ENCODE results near the gene MAP4K4.

The MAP4K4 gene

GRCh38 chr2:101827246-101827645, 129.7 kb downstream of the MAP4K4 start:
- ATAC-seq (replicated peaks) (no peak), DNase-seq (no peak)
- Mint-ChIP-seq H3K27ac (peak overlapping the region; percentile 42), H3K36me3 (peaks cover 48 to 54% of the 10 kb centered on the region in 2 donors), H3K4me3 (no peak overlapping the region), H3K9me3 (peaks cover 4% of the 10 kb centered on the region in 2 donors), H3K4me1 (peaks cover 57 to 79% of the 10 kb centered on the region in 2 donors), H3K27me3 (no peaks in the 10 kb centered on the region)

- peaks cover 48 to 57% of the 10 kb centered on the region in 2 donors for H3K36me3 Mint-ChIP-seq
- peaks cover 48 to 69% of the 10 kb centered on the region in 2 donors for H3K4me1 Mint-ChIP-seq
- peaks cover 4% of the 10 kb centered on the region in 2 donors for H3K9me3 Mint-ChIP-seq
- peak overlapping the region; percentile 77 for H3K27ac Mint-ChIP-seq
- DNase-seq, result no peak
- no peaks in the 10 kb centered on the region for H3K27me3 Mint-ChIP-seq
- ATAC-seq (replicated peaks), result no peak
- H3K4me3 Mint-ChIP-seq, result peak overlapping the region in 1 of 2 donors; percentile 15
Observed at GRCh38 chr2:101828257-101828656, 130.8 kb downstream of the MAP4K4 start.

- H3K27me3 Mint-ChIP-seq, result no peaks in the 10 kb centered on the region
- H3K27ac Mint-ChIP-seq, result peak overlapping the region; percentile 77
- H3K4me1 Mint-ChIP-seq, result peaks cover 43 to 64% of the 10 kb centered on the region in 2 donors
- H3K4me3 Mint-ChIP-seq, result no peak overlapping the region
- DNase-seq, result no peak
- peaks cover 4% of the 10 kb centered on the region in 2 donors for H3K9me3 Mint-ChIP-seq
- H3K36me3 Mint-ChIP-seq, result peaks cover 43 to 57% of the 10 kb centered on the region in 2 donors
- ATAC-seq (replicated peaks), result peak in 1 of 2 donors; percentile 52
Observed at GRCh38 chr2:101828673-101829334, 131.3 kb downstream of the MAP4K4 start.

GRCh38 chr2:101829429-101829828, 131.9 kb downstream of the MAP4K4 start:
- peak; percentile 37 to 64 for ATAC-seq (replicated peaks)
- peak overlapping the region; percentile 11 to 64 for H3K4me3 Mint-ChIP-seq
- H3K9me3 Mint-ChIP-seq, result peaks cover 4% of the 10 kb centered on the region in 2 donors
- peaks cover 45 to 61% of the 10 kb centered on the region in 2 donors for H3K36me3 Mint-ChIP-seq
- peaks cover 43 to 61% of the 10 kb centered on the region in 2 donors for H3K4me1 Mint-ChIP-seq
- H3K27ac Mint-ChIP-seq, result peak overlapping the region; percentile 77
- peak; percentile 12 for DNase-seq
- no peaks in the 10 kb centered on the region for H3K27me3 Mint-ChIP-seq

- H3K4me1 Mint-ChIP-seq, result peaks cover 43 to 61% of the 10 kb centered on the region in 2 donors
- H3K9me3 Mint-ChIP-seq, result peaks cover 4% of the 10 kb centered on the region in 2 donors
- ATAC-seq (replicated peaks) (peak in 1 of 2 donors; percentile 17), DNase-seq (no peak)
- H3K4me3 Mint-ChIP-seq, result peak overlapping the region; percentile 11 to 64
- no peaks in the 10 kb centered on the region for H3K27me3 Mint-ChIP-seq
- H3K27ac Mint-ChIP-seq, result peak overlapping the region; percentile 77
- H3K36me3 Mint-ChIP-seq, result peaks cover 46 to 58% of the 10 kb centered on the region in 2 donors
Observed at GRCh38 chr2:101830146-101830545, 132.6 kb downstream of the MAP4K4 start.

GRCh38 chr2:101830555-101830954, 133.0 kb downstream of the MAP4K4 start:
- ATAC-seq (replicated peaks), result peak; percentile 67 to 85
- Mint-ChIP-seq H3K4me3 (peak overlapping the region; percentile 45 to 48), H3K27me3 (no peaks in the 10 kb centered on the region), H3K4me1 (peaks cover 43 to 60% of the 10 kb centered on the region in 2 donors), H3K9me3 (peaks cover 4% of the 10 kb centered on the region in 2 donors), H3K27ac (peak overlapping the region; percentile 77), H3K36me3 (peaks cover 46 to 56% of the 10 kb centered on the region in 2 donors)
- DNase-seq, result peak; percentile 21

- ATAC-seq (replicated peaks) (peak; percentile 76 to 78), DNase-seq (peak; percentile 52)
- Mint-ChIP-seq H3K36me3 (peaks cover 48 to 57% of the 10 kb centered on the region in 2 donors), H3K27me3 (no peaks in the 10 kb centered on the region), H3K4me3 (peak overlapping the region; percentile 39 to 43), H3K27ac (peak overlapping the region; percentile 77), H3K9me3 (peaks cover 4% of the 10 kb centered on the region in 2 donors), H3K4me1 (peaks cover 43 to 54% of the 10 kb centered on the region in 2 donors)
Observed at GRCh38 chr2:101831351-101831865, 133.9 kb downstream of the MAP4K4 start.

GRCh38 chr2:101832114-101832513, 134.6 kb downstream of the MAP4K4 start:
- peaks cover 39 to 53% of the 10 kb centered on the region in 2 donors for H3K4me1 Mint-ChIP-seq
- no peaks in the 10 kb centered on the region for H3K27me3 Mint-ChIP-seq
- ATAC-seq (replicated peaks), result no peak
- no peak for DNase-seq
- H3K9me3 Mint-ChIP-seq, result peaks cover 4% of the 10 kb centered on the region in 2 donors
- no peak overlapping the region for H3K4me3 Mint-ChIP-seq
- no peak overlapping the region for H3K27ac Mint-ChIP-seq
- peaks cover 47 to 56% of the 10 kb centered on the region in 2 donors for H3K36me3 Mint-ChIP-seq

GRCh38 chr2:101833890-101834523, 136.5 kb downstream of the MAP4K4 start:
- no peak overlapping the region for H3K27ac Mint-ChIP-seq
- no peaks in the 10 kb centered on the region for H3K27me3 Mint-ChIP-seq
- H3K9me3 Mint-ChIP-seq, result peaks cover 4% of the 10 kb centered on the region in 2 donors
- H3K4me1 Mint-ChIP-seq, result peaks cover 30 to 37% of the 10 kb centered on the region in 2 donors
- H3K4me3 Mint-ChIP-seq, result no peak overlapping the region
- DNase-seq (no peak), ATAC-seq (replicated peaks) (no peak)
- H3K36me3 Mint-ChIP-seq, result peaks cover 50 to 62% of the 10 kb centered on the region in 2 donors

- H3K27me3 Mint-ChIP-seq, result no peaks in the 10 kb centered on the region
- no peak overlapping the region for H3K4me3 Mint-ChIP-seq
- peaks cover 44 to 66% of the 10 kb centered on the region in 2 donors for H3K36me3 Mint-ChIP-seq
- H3K27ac Mint-ChIP-seq, result no peak overlapping the region
- DNase-seq (no peak), ATAC-seq (replicated peaks) (no peak)
- H3K4me1 Mint-ChIP-seq, result peaks cover 11 to 19% of the 10 kb centered on the region in 2 donors
- H3K9me3 Mint-ChIP-seq, result no peaks in the 10 kb centered on the region
Observed at GRCh38 chr2:101837354-101837753, 139.8 kb downstream of the MAP4K4 start.

- Mint-ChIP-seq H3K4me1 (peaks cover 12 to 20% of the 10 kb centered on the region in 2 donors), H3K9me3 (no peaks in the 10 kb centered on the region), H3K36me3 (peaks cover 58 to 76% of the 10 kb centered on the region in 2 donors), H3K4me3 (no peak overlapping the region), H3K27me3 (no peaks in the 10 kb centered on the region), H3K27ac (peak overlapping the region; percentile 70)
- no peak for ATAC-seq (replicated peaks)
- DNase-seq, result no peak
Observed at GRCh38 chr2:101841679-101842327, 144.3 kb downstream of the MAP4K4 start.

GRCh38 chr2:101842471-101842870, 145.0 kb downstream of the MAP4K4 start:
- ATAC-seq (replicated peaks) (no peak), DNase-seq (no peak)
- peak overlapping the region; percentile 70 for H3K27ac Mint-ChIP-seq
- peaks cover 54 to 69% of the 10 kb centered on the region in 2 donors for H3K36me3 Mint-ChIP-seq
- H3K9me3 Mint-ChIP-seq, result no peaks in the 10 kb centered on the region
- H3K4me1 Mint-ChIP-seq, result peaks cover 12 to 14% of the 10 kb centered on the region in 2 donors
- no peaks in the 10 kb centered on the region for H3K27me3 Mint-ChIP-seq
- no peak overlapping the region for H3K4me3 Mint-ChIP-seq

GRCh38 chr2:101843048-101843447, 145.5 kb downstream of the MAP4K4 start:
- DNase-seq (no peak), ATAC-seq (replicated peaks) (no peak)
- H3K4me1 Mint-ChIP-seq, result peaks cover 12 to 14% of the 10 kb centered on the region in 2 donors
- peaks cover 49 to 63% of the 10 kb centered on the region in 2 donors for H3K36me3 Mint-ChIP-seq
- H3K27ac Mint-ChIP-seq, result peak overlapping the region; percentile 1
- no peaks in the 10 kb centered on the region for H3K9me3 Mint-ChIP-seq
- no peak overlapping the region for H3K4me3 Mint-ChIP-seq
- H3K27me3 Mint-ChIP-seq, result no peaks in the 10 kb centered on the region

- Mint-ChIP-seq H3K27ac (no peak overlapping the region), H3K27me3 (no peaks in the 10 kb centered on the region), H3K9me3 (no peaks in the 10 kb centered on the region), H3K4me3 (no peak overlapping the region), H3K36me3 (peaks cover 46 to 59% of the 10 kb centered on the region in 2 donors), H3K4me1 (peaks cover 11 to 14% of the 10 kb centered on the region in 2 donors)
- ATAC-seq (replicated peaks), result no peak
- no peak for DNase-seq
Observed at GRCh38 chr2:101843471-101843870, 146.0 kb downstream of the MAP4K4 start.
